Caco-2 (cell line): ENCODE data around the gene SSBP2. TPM values are rescaled to one million over a fixed set of nuclear protein-coding genes. Genes with fewer than 3 reads are reported as not detected.

ENCODE experiments used
- BruUV-seq: library from RNA; stranded (reverse); fragments of 400-500 nt; replicated peaks from 2 replicates; lab custom pipeline; 2021; lab: Mats Ljungman, UMichigan
- CTCF ChIA-PET: fragments of 300-600 bp; sonication (Branson Sonifier 250); formaldehyde crosslinking; loops from one replicate; lab custom pipeline; 2022; ENCODE audit warnings: antibody characterized with exemption; lab: Charles Lee
- POLR2A ChIA-PET: fragments of 300-600 bp; sonication (Branson Sonifier 250); formaldehyde crosslinking; loops from one replicate; lab custom pipeline; 2022; ENCODE audit warnings: antibody characterized with exemption; lab: Charles Lee
- DNase-seq, 2 experiments: peaks; one replicate each; pipeline versions ENCODE4 v3.0.0 to v3.0.0-alpha.2; 2020 to 2022
- H3K27me3 ChIP-seq: replicated peaks from 2 replicates; pipeline ENCODE4 v1.6.0; 2011; ENCODE audit warnings: low read length; ENCODE audit not compliant: control insufficient read depth, insufficient read depth
- H3K36me3 ChIP-seq: 2 replicates; pipeline ENCODE4 v1.5.1; 2011; ENCODE audit warnings: low read length; ENCODE audit not compliant: control insufficient read depth, insufficient read depth
- H3K4me1 ChIP-seq: fragments of 250-450 bp; sonication (Bioruptor Pico); 2 replicates; pipeline ENCODE4 v1.5.1; 2020; ENCODE audit warnings: mild to moderate bottlenecking
- H3K4me3 ChIP-seq: 2 replicates; pipeline ENCODE4 v1.5.1; 2011; ENCODE audit warnings: low read depth, mild to moderate bottlenecking, control low read depth, low read length
- H3K9me3 ChIP-seq: fragments of 250-450 bp; sonication (Bioruptor Pico); 2 replicates; pipeline ENCODE4 v1.5.1; 2020; ENCODE audit warnings: mild to moderate bottlenecking, moderate library complexity
- H3K27ac Mint-ChIP-seq: one replicate; pipeline ENCODE4 v1.8.0; 2022; ENCODE audit warnings: mixed read lengths; ENCODE audit not compliant: unreplicated experiment
- H3K27me3 Mint-ChIP-seq: one replicate; pipeline ENCODE4 v1.8.0; 2022; ENCODE audit warnings: mixed read lengths; ENCODE audit not compliant: insufficient read depth, unreplicated experiment
- H3K36me3 Mint-ChIP-seq: one replicate; pipeline ENCODE4 v1.8.0; 2022; ENCODE audit warnings: mild to moderate bottlenecking, mixed read lengths; ENCODE audit not compliant: insufficient read depth, unreplicated experiment
- H3K4me1 Mint-ChIP-seq: one replicate; pipeline ENCODE4 v1.8.0; 2022; ENCODE audit warnings: low read depth, mixed read lengths; ENCODE audit not compliant: unreplicated experiment
- H3K4me3 Mint-ChIP-seq: one replicate; pipeline ENCODE4 v1.8.0; 2022; ENCODE audit warnings: mild to moderate bottlenecking, moderate library complexity, mixed read lengths; ENCODE audit not compliant: unreplicated experiment
- H3K9me3 Mint-ChIP-seq: one replicate; pipeline ENCODE4 v1.8.0; 2022; ENCODE audit warnings: mixed read lengths; ENCODE audit not compliant: unreplicated experiment
- CTCF ChIP-seq, 2 experiments: fragments of 200-600 bp in 1 of 2; IDR thresholded peaks; 1 replicate in 1 of 2; 2 replicates in 1 of 2; pipeline versions ENCODE4 v1.5.1 to v1.8.0; 2011 to 2022; ENCODE audit warnings: antibody characterized with exemption in 1 of 2, control low read depth in 1 of 2, inconsistent platforms in 1 of 2, low read depth in 1 of 2, low read length in 1 of 2, mild to moderate bottlenecking in 1 of 2, moderate library complexity in 1 of 2; ENCODE audit not compliant: insufficient read depth in 1 of 2, severe bottlenecking in 1 of 2, unreplicated experiment in 1 of 2
- intact Hi-C: fragments of 100-400 bp; cut with micrococcal nuclease; formaldehyde crosslinking; loops from one replicate; pipeline ENCODE4 v1.10.0; 2022; ENCODE audit not compliant: unreplicated experiment
- total RNA-seq: library from RNA; stranded (reverse); gene quantifications from 2 replicates; pipeline ENCODE4 v1.2.3, GENCODE V29; 2022

Gene SSBP2
- total RNA-seq, 1 experiment from 2014 or later = 2.5 TPM

- Histone ChIP-seq H3K27me3 (no peaks in the 10 kb centered on the region), H3K9me3 (no peaks in the 10 kb centered on the region), H3K36me3 (no peaks in the 10 kb centered on the region), H3K4me3 (no peak overlapping the region), H3K4me1 (peaks cover 9% of the 10 kb centered on the region; the same call in 1 of the 2 replicates)
- no peak for DNase-seq
- no TSS peak for BruUV-seq
- H3K36me3 Mint-ChIP-seq = peaks cover 6% of the 10 kb centered on the region
- no peaks in the 10 kb centered on the region for H3K4me1 Mint-ChIP-seq
- ChIA-PET CTCF (no interaction called here), POLR2A (no interaction called here)
- intact Hi-C loops = no loop called here
- H3K27ac Mint-ChIP-seq = no peak overlapping the region
- no peaks in the 10 kb centered on the region for H3K27me3 Mint-ChIP-seq
- no peak overlapping the region for H3K4me3 Mint-ChIP-seq
- no peaks in the 10 kb centered on the region for H3K9me3 Mint-ChIP-seq
- no peak for TF ChIP-seq CTCF (IDR thresholded peaks at IDR 0.05; ENCODE audit: insufficient read depth in 1 of 2, low read depth in 1 of 2, low read length in 1 of 2, severe bottlenecking in 1 of 2, unreplicated experiment in 1 of 2)
These were observed 17.0 kb upstream of the SSBP2 start for GRCh38 chr5:81767938-81768337.

GRCh38 chr5:81767097-81767496 is 16.2 kb upstream of the SSBP2 start:
- Mint-ChIP-seq H3K36me3 (peaks cover 6% of the 10 kb centered on the region), H3K27me3 (no peaks in the 10 kb centered on the region), H3K27ac (no peak overlapping the region), H3K4me1 (no peaks in the 10 kb centered on the region), H3K9me3 (no peaks in the 10 kb centered on the region), H3K4me3 (no peak overlapping the region)
- CTCF ChIA-PET = no interaction called here
- Histone ChIP-seq H3K27me3 (no peaks in the 10 kb centered on the region), H3K4me3 (no peak overlapping the region), H3K4me1 (peaks cover 9% of the 10 kb centered on the region; the same call in 1 of the 2 replicates), H3K9me3 (no peaks in the 10 kb centered on the region), H3K36me3 (no peaks in the 10 kb centered on the region)
- DNase-seq = no peak
- intact Hi-C loops = no loop called here
- BruUV-seq = no TSS peak
- no peak for TF ChIP-seq CTCF (IDR thresholded peaks at IDR 0.05; ENCODE audit: insufficient read depth in 1 of 2, low read depth in 1 of 2, low read length in 1 of 2, severe bottlenecking in 1 of 2, unreplicated experiment in 1 of 2)
- POLR2A ChIA-PET = no interaction called here

- Histone ChIP-seq H3K4me3 (no peak overlapping the region), H3K9me3 (no peaks in the 10 kb centered on the region), H3K4me1 (peaks cover 9% of the 10 kb centered on the region; the same call in 1 of the 2 replicates), H3K27me3 (no peaks in the 10 kb centered on the region), H3K36me3 (no peaks in the 10 kb centered on the region)
- DNase-seq = no peak
- Mint-ChIP-seq H3K36me3 (peaks cover 6% of the 10 kb centered on the region), H3K27ac (no peak overlapping the region), H3K4me1 (no peaks in the 10 kb centered on the region), H3K27me3 (no peaks in the 10 kb centered on the region), H3K4me3 (no peak overlapping the region), H3K9me3 (no peaks in the 10 kb centered on the region)
- no TSS peak for BruUV-seq
- CTCF ChIA-PET = no interaction called here
- POLR2A ChIA-PET = no interaction called here
- no peak for TF ChIP-seq CTCF (IDR thresholded peaks at IDR 0.05; ENCODE audit: insufficient read depth in 1 of 2, low read depth in 1 of 2, low read length in 1 of 2, severe bottlenecking in 1 of 2, unreplicated experiment in 1 of 2)
- intact Hi-C loops = no loop called here
These were observed 15.7 kb upstream of the SSBP2 start for GRCh38 chr5:81766611-81767010.
